ENCODE measurements around the gene UBA6. TPM values are rescaled to one million over a fixed set of nuclear protein-coding genes. Genes with fewer than 3 reads are reported as not detected.

Gene UBA6
- polyA plus RNA-seq, 1 experiment, result 119 TPM

GRCh38 chr4:67701517-67701850, 529 bp upstream of the UBA6 start:
- Histone ChIP-seq H3K4me3 (ENCODE audit: low read depth, low read length) (peak overlapping the region; percentile 78), H3K9me3 (ENCODE audit: control insufficient read depth, insufficient read depth, low read length) (no peaks in the 10 kb centered on the region), H3K27ac (ENCODE audit: low read depth, low read length) (peak overlapping the region; percentile 21), H3K27me3 (ENCODE audit: control insufficient read depth, insufficient read depth, low read length) (no peaks in the 10 kb centered on the region)
- no peak for DNase-seq (ENCODE audit: low read depth, low spot score)
- POLR2A ChIA-PET, result interaction anchor here (1.6 kb wide), 1 partner anchor 10 kb away, joined by 3 read pairs; no protein-coding TSS in a partner anchor
- no peak for TF ChIP-seq CTCF (IDR thresholded peaks at IDR 0.05; ENCODE audit: low read depth, low read length)
- CTCF ChIA-PET, result interaction anchor here (0.7 to 3.6 kb wide), 16 partner anchors 8 to 159 kb away, joined by 3 to 14 read pairs (median 4); no protein-coding TSS in a partner anchor

GRCh38 chr4:67700116-67700737, 728 bp downstream of the UBA6 start:
- ChIA-PET POLR2A (interaction anchor here (0.6 to 1.6 kb wide), 2 partner anchors 9 to 14 kb away, joined by 3 read pairs; no protein-coding TSS in a partner anchor), CTCF (interaction anchor here (0.7 to 3.6 kb wide), 11 partner anchors 8 to 46 kb away, joined by 3 to 14 read pairs (median 6); no protein-coding TSS in a partner anchor)
- H3K9me3 ChIP-seq (ENCODE audit: control insufficient read depth, insufficient read depth, low read length), result no peaks in the 10 kb centered on the region
- H3K27ac ChIP-seq (ENCODE audit: low read depth, low read length), result peak overlapping the region; percentile 78
- H3K27me3 ChIP-seq (ENCODE audit: control insufficient read depth, insufficient read depth, low read length), result no peaks in the 10 kb centered on the region
- no peak for DNase-seq (ENCODE audit: low read depth, low spot score)
- H3K4me3 ChIP-seq (ENCODE audit: low read depth, low read length), result peak overlapping the region; percentile 78
- no peak for TF ChIP-seq CTCF (IDR thresholded peaks at IDR 0.05; ENCODE audit: low read depth, low read length)

- DNase-seq (ENCODE audit: low read depth, low spot score), result no peak
- no peaks in the 10 kb centered on the region for H3K9me3 ChIP-seq (ENCODE audit: control insufficient read depth, insufficient read depth, low read length)
- ChIA-PET CTCF (interaction anchor here (0.9 to 3.6 kb wide), 3 partner anchors 8 to 47 kb away, joined by 4 to 14 read pairs (median 7); no protein-coding TSS in a partner anchor), POLR2A (no interaction called here)
- H3K27me3 ChIP-seq (ENCODE audit: control insufficient read depth, insufficient read depth, low read length), result no peaks in the 10 kb centered on the region
- peak overlapping the region; percentile 78 for H3K4me3 ChIP-seq (ENCODE audit: low read depth, low read length)
- no peak for TF ChIP-seq CTCF (IDR thresholded peaks at IDR 0.05; ENCODE audit: low read depth, low read length)
- no peak overlapping the region for H3K27ac ChIP-seq (ENCODE audit: low read depth, low read length)
Measured at GRCh38 chr4:67699603-67700002, 1.4 kb downstream of the UBA6 start.

- ChIA-PET CTCF (interaction anchor here (3.6 kb wide), 1 partner anchor 27 kb away, joined by 14 read pairs; no protein-coding TSS in a partner anchor), POLR2A (no interaction called here)
- Histone ChIP-seq H3K9me3 (ENCODE audit: control insufficient read depth, insufficient read depth, low read length) (no peaks in the 10 kb centered on the region), H3K27me3 (ENCODE audit: control insufficient read depth, insufficient read depth, low read length) (no peaks in the 10 kb centered on the region), H3K27ac (ENCODE audit: low read depth, low read length) (no peak overlapping the region), H3K4me3 (ENCODE audit: low read depth, low read length) (no peak overlapping the region)
- no peak for DNase-seq (ENCODE audit: low read depth, low spot score)
- TF ChIP-seq CTCF (IDR thresholded peaks at IDR 0.05; ENCODE audit: low read depth, low read length), result no peak
Measured at GRCh38 chr4:67697860-67698687, 2.9 kb downstream of the UBA6 start.

DNA sequence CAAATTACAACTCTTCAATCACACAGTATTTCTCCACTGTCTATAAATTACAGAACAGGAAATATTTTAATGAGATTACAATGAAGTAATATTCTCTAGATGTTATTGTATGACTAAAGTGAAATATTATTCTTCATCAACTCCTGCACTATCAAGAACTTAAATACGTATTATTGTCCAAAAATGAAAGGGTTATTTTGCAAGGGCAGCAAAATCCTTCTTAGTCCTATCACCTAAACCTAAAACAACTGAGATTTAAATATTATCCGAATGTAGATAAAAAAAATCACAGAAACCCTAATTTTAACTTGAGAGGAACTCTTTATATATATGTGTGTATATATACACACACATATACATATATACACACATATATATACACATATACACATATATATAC, 4.9 kb downstream of the UBA6 start:
- H3K9me3 ChIP-seq (ENCODE audit: control insufficient read depth, insufficient read depth, low read length), result no peaks in the 10 kb centered on the region
- CTCF ChIA-PET, result no interaction called here
- no peak overlapping the region for H3K27ac ChIP-seq (ENCODE audit: low read depth, low read length)
- H3K27me3 ChIP-seq (ENCODE audit: control insufficient read depth, insufficient read depth, low read length), result no peaks in the 10 kb centered on the region
- TF ChIP-seq CTCF (IDR thresholded peaks at IDR 0.05; ENCODE audit: low read depth, low read length), result no peak
- no peak for DNase-seq (ENCODE audit: low read depth, low spot score)
- POLR2A ChIA-PET, result no interaction called here
- H3K4me3 ChIP-seq (ENCODE audit: low read depth, low read length), result no peak overlapping the region

Measured in AG04450 (cell line).